Activated T-helper 1 cell treated with anti-CD3 and anti-CD28 coated beads, Interleukin-12 subunit alpha, Interleukin-12 subunit beta, Interleukin-2, Interleukin-4 antibody, amounts not matched to agents 30 ng/mL and 10 ng/mL and 1 ng/mL, durations not matched to agents 14 hours and 24 hours and 36 hours (primary cell): ENCODE data around the gene THSD4. TPM values are rescaled to one million over a fixed set of nuclear protein-coding genes. Genes with fewer than 3 reads are reported as not detected.

ENCODE experiments used
- DNase-seq: peaks from one replicate; pipeline ENCODE4 v3.0.0; 2021; ENCODE audit warnings: low spot score
- H3K27ac Mint-ChIP-seq: one replicate; pipeline ENCODE4 v1.8.0; 2021; ENCODE audit warnings: mild to moderate bottlenecking, mixed read lengths
- H3K27me3 Mint-ChIP-seq: one replicate; pipeline ENCODE4 v1.8.0; 2022; ENCODE audit warnings: mild to moderate bottlenecking, moderate library complexity, mixed read lengths; ENCODE audit not compliant: insufficient read depth
- H3K36me3 Mint-ChIP-seq: one replicate; pipeline ENCODE4 v1.8.0; 2021; ENCODE audit warnings: low read depth, mixed read lengths
- H3K4me1 Mint-ChIP-seq: one replicate; pipeline ENCODE4 v1.8.0; 2021; ENCODE audit warnings: low read depth, mixed read lengths
- H3K4me3 Mint-ChIP-seq: one replicate; pipeline ENCODE4 v1.8.0; 2021; ENCODE audit warnings: mild to moderate bottlenecking, moderate library complexity, mixed read lengths
- H3K9me3 Mint-ChIP-seq: one replicate; pipeline ENCODE4 v1.8.0; 2021; ENCODE audit warnings: mixed read lengths
- intact Hi-C: fragments of 100-400 bp; cut with micrococcal nuclease; formaldehyde crosslinking; loops from one replicate; pipeline ENCODE4 v1.15.1; 2024
- total RNA-seq: library from RNA; stranded (reverse); gene quantifications from 2 replicates; pipeline ENCODE4 v1.2.3, GENCODE V29; 2022

The THSD4 gene
- total RNA-seq, 1 donor from 2014 or later, result not detected

GRCh38 chr15:71634820-71635560, 519.7 kb downstream of the THSD4 start:
- H3K4me1 Mint-ChIP-seq, result no peaks in the 10 kb centered on the region
- intact Hi-C loops, result no loop called here
- no peak for DNase-seq
- H3K27ac Mint-ChIP-seq, result no peak overlapping the region
- no peaks in the 10 kb centered on the region for H3K36me3 Mint-ChIP-seq
- peaks cover 6% of the 10 kb centered on the region for H3K27me3 Mint-ChIP-seq
- no peak overlapping the region for H3K4me3 Mint-ChIP-seq
- H3K9me3 Mint-ChIP-seq, result no peaks in the 10 kb centered on the region

GRCh38 chr15:71635735-71636134, 520.5 kb downstream of the THSD4 start:
- intact Hi-C loops, result no loop called here
- H3K9me3 Mint-ChIP-seq, result no peaks in the 10 kb centered on the region
- no peaks in the 10 kb centered on the region for H3K4me1 Mint-ChIP-seq
- no peak for DNase-seq
- no peaks in the 10 kb centered on the region for H3K36me3 Mint-ChIP-seq
- peaks cover 6% of the 10 kb centered on the region for H3K27me3 Mint-ChIP-seq
- no peak overlapping the region for H3K4me3 Mint-ChIP-seq
- no peak overlapping the region for H3K27ac Mint-ChIP-seq

GRCh38 chr15:71638876-71639275, 523.6 kb downstream of the THSD4 start:
- DNase-seq, result no peak
- no peaks in the 10 kb centered on the region for H3K36me3 Mint-ChIP-seq
- H3K27me3 Mint-ChIP-seq, result peaks cover 3% of the 10 kb centered on the region
- intact Hi-C loops, result no loop called here
- no peak overlapping the region for H3K4me3 Mint-ChIP-seq
- no peaks in the 10 kb centered on the region for H3K9me3 Mint-ChIP-seq
- no peak overlapping the region for H3K27ac Mint-ChIP-seq
- H3K4me1 Mint-ChIP-seq, result no peaks in the 10 kb centered on the region

- peaks cover under 1% of the 10 kb centered on the region for H3K27me3 Mint-ChIP-seq
- H3K4me1 Mint-ChIP-seq, result no peaks in the 10 kb centered on the region
- intact Hi-C loops, result no loop called here
- no peaks in the 10 kb centered on the region for H3K9me3 Mint-ChIP-seq
- no peak overlapping the region for H3K4me3 Mint-ChIP-seq
- no peaks in the 10 kb centered on the region for H3K36me3 Mint-ChIP-seq
- H3K27ac Mint-ChIP-seq, result no peak overlapping the region
- no peak for DNase-seq
These were observed 524.2 kb downstream of the THSD4 start for GRCh38 chr15:71639471-71639870.

GRCh38 chr15:71643918-71644317, 528.6 kb downstream of the THSD4 start:
- H3K9me3 Mint-ChIP-seq, result peaks cover 16% of the 10 kb centered on the region
- H3K4me1 Mint-ChIP-seq, result no peaks in the 10 kb centered on the region
- peaks cover 2% of the 10 kb centered on the region for H3K27me3 Mint-ChIP-seq
- no peak overlapping the region for H3K4me3 Mint-ChIP-seq
- peaks cover 2% of the 10 kb centered on the region for H3K36me3 Mint-ChIP-seq
- no peak overlapping the region for H3K27ac Mint-ChIP-seq
- intact Hi-C loops, result no loop called here
- DNase-seq, result no peak

GRCh38 chr15:71646767-71647486, 531.7 kb downstream of the THSD4 start:
- Mint-ChIP-seq H3K27ac (no peak overlapping the region), H3K36me3 (peaks cover 2% of the 10 kb centered on the region), H3K9me3 (peaks cover 16% of the 10 kb centered on the region), H3K4me1 (no peaks in the 10 kb centered on the region), H3K4me3 (no peak overlapping the region), H3K27me3 (peaks cover 5% of the 10 kb centered on the region)
- no peak for DNase-seq
- intact Hi-C loops, result no loop called here

- Mint-ChIP-seq H3K4me3 (no peak overlapping the region), H3K4me1 (no peaks in the 10 kb centered on the region), H3K36me3 (peaks cover 2% of the 10 kb centered on the region), H3K27me3 (peaks cover 7% of the 10 kb centered on the region), H3K9me3 (peaks cover 16% of the 10 kb centered on the region), H3K27ac (no peak overlapping the region)
- DNase-seq, result no peak
- intact Hi-C loops, result no loop called here
These were observed 532.2 kb downstream of the THSD4 start for GRCh38 chr15:71647487-71647808.

GRCh38 chr15:71648095-71648494, 532.8 kb downstream of the THSD4 start:
- no peaks in the 10 kb centered on the region for H3K4me1 Mint-ChIP-seq
- H3K36me3 Mint-ChIP-seq, result peaks cover 2% of the 10 kb centered on the region
- H3K9me3 Mint-ChIP-seq, result peaks cover 16% of the 10 kb centered on the region
- DNase-seq, result no peak
- H3K27me3 Mint-ChIP-seq, result peaks cover 7% of the 10 kb centered on the region
- no peak overlapping the region for H3K4me3 Mint-ChIP-seq
- intact Hi-C loops, result no loop called here
- H3K27ac Mint-ChIP-seq, result no peak overlapping the region

- DNase-seq, result no peak
- no peaks in the 10 kb centered on the region for H3K4me1 Mint-ChIP-seq
- no peak overlapping the region for H3K4me3 Mint-ChIP-seq
- intact Hi-C loops, result no loop called here
- H3K36me3 Mint-ChIP-seq, result peaks cover 2% of the 10 kb centered on the region
- H3K27ac Mint-ChIP-seq, result no peak overlapping the region
- H3K27me3 Mint-ChIP-seq, result peaks cover 7% of the 10 kb centered on the region
- peaks cover 15% of the 10 kb centered on the region for H3K9me3 Mint-ChIP-seq
These were observed 534.6 kb downstream of the THSD4 start for GRCh38 chr15:71649894-71650293.

- Mint-ChIP-seq H3K4me1 (no peaks in the 10 kb centered on the region), H3K36me3 (peaks cover 2% of the 10 kb centered on the region), H3K9me3 (peaks cover 8% of the 10 kb centered on the region), H3K27me3 (peaks cover 7% of the 10 kb centered on the region), H3K4me3 (no peak overlapping the region), H3K27ac (no peak overlapping the region)
- intact Hi-C loops, result no loop called here
- DNase-seq, result no peak
These were observed 535.3 kb downstream of the THSD4 start for GRCh38 chr15:71650603-71651002.

GRCh38 chr15:71651750-71652186, 536.5 kb downstream of the THSD4 start:
- DNase-seq, result no peak
- Mint-ChIP-seq H3K9me3 (no peaks in the 10 kb centered on the region), H3K27me3 (peaks cover 6% of the 10 kb centered on the region), H3K4me1 (no peaks in the 10 kb centered on the region), H3K27ac (no peak overlapping the region), H3K36me3 (peaks cover 2% of the 10 kb centered on the region), H3K4me3 (no peak overlapping the region)
- intact Hi-C loops, result no loop called here

- intact Hi-C loops, result no loop called here
These were observed 538.9 kb downstream of the THSD4 start for GRCh38 chr15:71654042-71654719.

GRCh38 chr15:71654720-71655174, 539.5 kb downstream of the THSD4 start:
- intact Hi-C loops, result no loop called here
- no peak overlapping the region for H3K4me3 Mint-ChIP-seq
- no peak overlapping the region for H3K27ac Mint-ChIP-seq
- peaks cover 3% of the 10 kb centered on the region for H3K27me3 Mint-ChIP-seq
- no peak for DNase-seq
- H3K4me1 Mint-ChIP-seq, result no peaks in the 10 kb centered on the region
- no peaks in the 10 kb centered on the region for H3K9me3 Mint-ChIP-seq
- no peaks in the 10 kb centered on the region for H3K36me3 Mint-ChIP-seq

More at GRCh38 chr15:71654042-71654719, 538.9 kb downstream of the THSD4 start:
- Mint-ChIP-seq H3K36me3 (no peaks in the 10 kb centered on the region), H3K27ac (no peak overlapping the region), H3K4me3 (no peak overlapping the region), H3K4me1 (no peaks in the 10 kb centered on the region), H3K9me3 (no peaks in the 10 kb centered on the region), H3K27me3 (peaks cover 3% of the 10 kb centered on the region)
- DNase-seq, result no peak
